Stimulated activated CD4-positive, alpha-beta T cell treated with anti-CD3 and anti-CD28 coated beads, Interleukin-2, amount 100 ng/mL, for 24 hours (primary cell): Measurements from ENCODE around the gene ANKRD33B.

Source experiments
- DNase-seq, 2 donors: peaks; one replicate each; pipeline ENCODE4 v3.0.0-alpha.2; 2020

ANKRD33B gene

DNA sequence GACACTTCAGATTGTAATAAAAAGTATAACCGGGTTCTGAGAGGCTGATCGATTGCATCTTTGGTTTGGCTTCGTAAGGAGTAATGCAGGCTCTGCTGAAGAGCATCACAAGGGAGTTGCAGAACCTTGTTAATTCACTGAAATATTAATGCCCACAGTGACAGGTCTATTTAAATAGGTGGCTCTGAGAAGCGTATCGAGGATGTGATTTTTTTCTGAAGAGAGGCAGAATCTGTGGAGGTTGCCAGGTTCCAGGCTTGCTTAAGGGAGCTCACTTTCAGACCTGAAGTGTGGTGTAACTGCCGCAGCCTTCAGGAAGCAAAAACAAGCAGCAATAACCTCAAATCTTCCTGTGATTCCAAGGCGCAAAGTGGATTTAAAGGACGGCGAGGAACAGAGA, 80.3 kb downstream of the ANKRD33B start:
- no peak for DNase-seq

DNA sequence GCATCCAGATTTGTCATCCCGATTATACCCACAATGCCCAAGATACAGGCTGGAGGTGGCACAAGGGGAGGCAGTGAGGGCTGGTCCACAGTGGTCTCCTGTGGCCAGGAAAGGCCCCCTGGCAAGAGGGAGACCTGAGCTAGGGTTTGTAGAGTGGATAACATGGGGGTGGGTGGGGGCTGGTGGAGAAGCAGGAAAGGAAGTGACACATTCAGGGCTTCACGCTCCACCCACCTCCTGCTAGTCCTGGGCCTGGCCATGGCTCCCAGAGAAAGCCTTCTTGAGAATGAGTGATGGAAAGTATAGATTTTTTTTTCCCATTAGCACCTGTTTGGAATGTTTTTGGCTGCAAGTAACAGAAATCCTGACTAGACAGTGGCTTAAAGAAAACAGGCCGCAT, 81.3 kb downstream of the ANKRD33B start:
- peak in 1 of 2 donors; percentile 27 for DNase-seq

DNA sequence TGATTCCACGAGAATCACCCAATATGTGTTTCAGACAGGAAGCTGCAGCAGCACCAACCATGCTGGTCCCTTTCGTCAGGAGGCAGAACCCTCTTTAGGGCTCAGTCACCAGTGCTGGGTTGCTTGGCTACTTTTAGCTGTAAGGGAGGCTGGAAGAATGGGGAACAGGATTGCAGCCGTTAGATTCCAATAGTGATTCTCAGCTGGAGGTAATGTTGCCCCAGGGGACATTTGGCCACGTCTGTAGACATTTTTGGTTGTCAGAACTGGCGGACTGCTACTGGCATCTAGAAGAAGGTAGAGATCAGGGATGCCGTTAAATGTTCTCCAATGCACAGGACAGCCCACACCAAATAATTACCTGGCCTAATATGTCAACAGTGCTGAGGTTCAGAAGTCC, 81.8 kb downstream of the ANKRD33B start:
- DNase-seq: no peak

DNA sequence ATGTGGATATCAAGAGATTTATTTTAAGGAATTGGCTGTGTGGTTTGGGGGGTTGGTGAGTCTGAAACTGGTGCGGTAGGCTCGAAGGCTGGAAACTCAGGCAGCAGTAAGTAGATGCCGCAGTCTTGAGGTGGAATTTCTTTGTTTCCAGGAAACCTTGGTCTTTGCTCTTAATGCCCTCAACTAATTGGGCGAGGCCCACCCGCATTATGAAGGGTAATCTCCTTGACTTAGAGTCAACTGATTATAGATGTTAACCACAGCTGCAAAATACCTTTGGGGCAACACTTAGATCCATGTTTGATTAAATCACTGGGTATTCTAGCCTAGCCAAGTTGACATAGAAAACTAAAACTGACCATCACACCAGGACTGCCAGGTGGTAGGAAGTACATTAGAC, 83.8 kb downstream of the ANKRD33B start:
- no peak for DNase-seq

DNA sequence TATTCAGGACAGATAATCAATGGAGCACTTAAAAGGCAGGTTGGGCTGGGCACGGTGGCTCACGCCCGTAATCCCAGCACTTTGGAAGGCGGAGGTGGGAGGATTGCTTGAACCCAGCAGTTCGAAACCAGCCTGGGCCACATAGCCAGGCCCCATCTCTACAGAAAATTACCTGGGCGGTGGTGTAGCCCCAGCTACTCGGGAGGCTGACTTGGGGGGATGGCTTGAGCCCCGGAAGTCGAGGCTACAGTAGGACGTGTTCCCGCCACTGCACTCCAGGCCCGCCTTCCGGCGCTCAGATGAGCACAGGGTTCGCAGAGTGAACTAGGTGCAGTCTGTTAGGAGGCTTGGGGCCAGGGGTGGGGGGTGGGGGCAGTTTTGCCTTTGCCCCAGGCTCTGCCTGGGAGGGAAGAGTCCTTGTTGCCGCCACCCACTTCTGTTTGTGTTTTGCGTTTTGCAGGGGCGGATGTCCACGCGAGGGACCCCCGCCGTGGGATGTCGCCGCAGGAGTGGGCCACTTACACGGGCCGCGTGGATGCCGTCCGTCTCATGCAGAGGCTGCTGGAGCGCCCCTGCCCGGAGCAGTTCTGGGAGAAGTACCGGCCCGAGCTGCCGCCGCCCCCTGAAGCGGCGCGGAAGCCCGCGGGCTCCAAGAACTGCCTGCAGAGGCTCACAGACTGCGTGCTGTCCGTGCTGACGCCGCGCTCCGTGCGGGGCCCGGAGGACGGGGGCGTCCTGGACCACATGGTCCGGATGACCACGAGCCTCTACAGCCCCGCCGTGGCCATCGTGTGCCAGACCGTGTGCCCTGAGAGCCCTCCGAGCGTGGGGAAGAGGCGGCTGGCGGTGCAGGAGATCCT, 85.2 kb downstream of the ANKRD33B start:
- DNase-seq: no peak

DNA sequence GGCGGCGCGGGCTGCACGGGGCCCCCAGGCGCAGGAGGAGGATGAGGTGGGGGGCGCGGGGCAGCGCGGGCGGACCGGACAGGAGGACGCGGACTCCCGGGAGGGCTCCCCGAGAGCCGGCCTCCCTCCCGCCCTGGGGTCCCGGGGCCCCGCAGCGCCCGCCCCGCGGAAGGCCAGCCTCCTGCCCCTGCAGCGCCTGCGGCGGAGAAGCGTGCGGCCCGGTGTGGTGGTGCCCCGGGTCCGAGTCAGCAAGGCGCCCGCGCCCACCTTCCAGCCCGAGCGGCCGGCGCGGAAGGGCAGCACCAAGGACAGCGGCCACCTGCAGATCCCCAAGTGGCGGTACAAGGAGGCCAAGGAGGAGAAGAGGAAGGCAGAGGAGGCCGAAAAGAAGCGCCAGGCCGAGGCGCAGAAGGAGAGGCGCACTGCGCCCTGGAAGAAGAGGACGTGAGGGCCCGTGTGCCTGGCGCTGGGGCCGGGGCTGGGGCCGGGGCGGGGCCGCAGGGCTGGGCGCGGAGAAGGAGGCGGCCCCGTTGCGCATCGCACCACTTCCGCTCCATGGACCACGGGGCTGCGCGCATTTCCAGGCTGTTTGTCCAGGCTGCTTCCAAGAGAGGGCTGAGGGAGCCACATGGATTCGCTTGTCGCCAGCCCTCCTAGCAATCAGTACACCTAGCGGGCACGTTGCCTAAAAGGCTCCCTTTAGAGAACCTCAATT, 86.0 kb downstream of the ANKRD33B start:
- DNase-seq: no peak

DNA sequence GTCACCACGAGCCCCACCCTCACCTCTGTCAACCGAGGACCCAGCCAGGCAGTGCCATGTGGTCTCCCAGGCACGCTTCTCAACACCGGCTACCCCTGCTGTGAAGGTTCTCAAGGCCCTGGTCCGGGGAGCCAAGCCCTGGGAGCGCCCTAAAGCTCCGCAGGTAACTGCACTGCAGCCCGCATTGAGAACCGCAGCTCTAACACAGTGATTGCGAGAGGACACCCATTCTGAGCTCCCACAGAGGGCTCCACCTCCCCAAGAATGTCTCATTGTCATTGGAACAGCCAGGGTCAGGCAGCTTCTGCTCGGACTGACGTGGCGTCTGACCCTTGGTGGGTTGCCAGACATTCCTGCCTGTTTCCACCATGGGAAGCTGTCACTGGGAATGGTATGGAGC, 88.3 kb downstream of the ANKRD33B start:
- no peak for DNase-seq

DNA sequence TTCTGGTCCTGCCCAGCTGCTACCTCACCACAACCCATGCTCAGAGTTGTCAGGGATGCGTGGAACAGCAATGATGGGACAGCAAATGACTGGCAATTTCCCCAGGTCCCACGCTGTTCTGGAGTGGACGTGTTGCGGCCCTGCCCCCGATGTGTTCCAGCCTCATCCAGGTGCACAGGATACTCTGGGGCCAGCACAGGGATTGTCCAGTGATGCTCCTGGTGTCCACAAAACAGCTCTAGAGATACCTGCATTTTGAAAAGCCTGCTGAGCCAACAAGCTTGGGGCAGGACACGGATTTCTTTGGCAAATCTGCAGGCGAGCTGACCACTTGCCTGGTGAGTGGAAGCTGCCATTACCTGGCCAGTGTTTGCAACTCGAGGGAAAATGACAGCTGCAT, 88.7 kb downstream of the ANKRD33B start:
- no peak for DNase-seq

DNA sequence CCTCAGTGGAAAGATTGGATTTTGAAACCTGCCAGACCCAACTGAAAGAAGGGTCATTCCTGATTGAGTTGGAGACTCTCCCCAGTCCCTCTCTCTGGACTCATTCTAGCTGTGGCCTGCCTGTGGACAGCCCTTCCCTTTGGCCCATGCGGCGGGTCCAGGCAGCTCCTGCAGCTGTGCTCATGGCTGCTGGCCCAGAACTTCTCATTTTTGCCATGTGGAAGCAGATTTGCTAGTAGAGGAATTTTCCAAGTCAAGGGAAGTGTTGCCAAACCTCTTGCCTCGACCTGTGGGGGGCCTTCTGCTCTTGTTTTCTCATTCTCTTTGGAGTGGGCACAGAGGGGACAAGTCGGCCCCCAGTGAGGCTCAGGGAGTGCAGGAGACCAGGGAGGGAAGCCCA, 89.2 kb downstream of the ANKRD33B start:
- DNase-seq: no peak

DNA sequence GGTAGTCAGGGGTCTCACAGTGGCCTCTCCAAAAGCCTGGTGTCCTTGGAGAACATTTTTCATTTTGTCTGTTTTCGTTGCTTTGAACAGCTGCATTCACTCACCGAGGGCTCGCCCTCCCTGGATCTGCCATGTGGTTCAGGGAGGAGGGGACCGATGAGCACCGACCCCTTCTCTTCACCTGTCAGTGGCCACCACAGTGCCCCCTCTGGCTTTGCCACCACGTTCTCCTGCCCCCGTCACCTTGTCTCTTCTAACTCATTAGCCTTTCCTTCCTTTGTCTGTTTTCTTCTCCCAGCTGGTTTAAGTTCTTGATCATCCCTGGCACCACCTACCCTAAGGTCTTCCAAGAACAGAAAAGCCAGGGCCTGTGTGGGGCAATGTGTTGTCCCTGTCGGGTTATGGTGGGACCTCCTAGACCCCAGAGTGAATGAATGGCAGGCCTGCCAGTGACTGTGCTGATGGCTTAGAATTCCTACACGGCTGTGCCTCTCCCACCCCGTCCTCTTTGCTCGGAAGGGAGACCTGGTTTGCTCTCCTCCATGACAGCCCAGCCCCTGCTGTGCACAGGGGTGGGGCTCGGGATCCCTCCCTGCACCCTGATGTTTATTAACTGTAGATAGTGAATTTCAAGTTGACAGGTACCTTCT, 90.0 kb downstream of the ANKRD33B start:
- no peak for DNase-seq

DNA sequence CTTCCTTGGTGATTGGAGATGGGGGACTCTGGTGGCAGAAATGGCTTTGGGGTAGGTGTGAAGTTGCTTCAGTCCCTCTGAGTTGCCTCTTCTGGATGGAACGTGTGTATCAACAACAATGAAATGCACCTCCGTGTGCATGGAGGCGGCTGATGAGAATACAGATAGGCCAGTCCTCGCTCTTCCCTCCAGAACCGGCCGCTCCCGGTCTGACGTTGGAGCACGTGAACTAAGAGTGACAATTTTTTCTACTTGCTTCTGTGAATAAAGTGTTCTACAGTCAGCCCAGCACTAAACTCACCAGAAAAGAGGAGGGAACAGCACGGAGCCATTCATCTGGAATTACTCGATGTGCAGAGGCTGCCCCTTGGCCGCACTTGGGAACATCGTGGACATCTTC, 90.7 kb downstream of the ANKRD33B start:
- DNase-seq: no peak

DNA sequence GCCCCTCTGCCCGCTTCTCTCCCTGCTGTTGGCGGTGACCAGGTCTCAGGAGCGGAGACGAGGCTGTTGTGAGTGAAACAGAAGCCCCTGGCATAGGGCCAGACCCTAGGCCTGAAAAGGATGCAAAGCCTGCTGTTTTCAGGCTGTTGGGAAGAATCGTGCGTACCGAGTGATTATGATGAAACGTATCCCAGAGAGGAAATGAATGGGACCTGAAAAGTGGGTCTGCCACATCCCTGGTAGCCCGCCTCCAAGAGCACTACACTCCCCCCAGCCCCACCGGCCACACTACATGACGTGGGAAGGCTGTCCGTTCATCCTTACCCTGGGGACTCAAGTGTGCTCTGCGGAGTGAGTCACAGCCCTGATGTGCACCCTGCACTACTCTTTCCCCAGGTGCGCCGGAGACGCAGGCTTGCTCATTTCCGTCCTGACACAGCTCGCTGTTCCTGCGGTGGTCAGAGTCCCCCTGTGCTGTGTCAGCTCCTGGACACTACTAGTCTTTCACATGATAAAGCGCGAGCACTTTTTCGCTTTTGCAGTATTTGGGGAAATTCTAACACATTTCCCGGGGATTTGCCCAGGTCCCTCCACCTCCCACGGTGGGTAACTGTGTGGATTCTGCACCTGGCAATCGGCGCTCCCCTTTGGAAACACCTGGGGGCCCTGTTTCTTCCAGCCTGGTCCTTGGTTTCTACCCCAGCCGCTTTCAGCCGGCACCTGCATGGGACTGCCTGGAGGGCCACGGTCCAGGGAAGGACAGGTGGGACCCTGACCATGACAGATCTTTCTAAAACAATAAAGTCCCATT, 91.5 kb downstream of the ANKRD33B start:
- no peak for DNase-seq

DNA sequence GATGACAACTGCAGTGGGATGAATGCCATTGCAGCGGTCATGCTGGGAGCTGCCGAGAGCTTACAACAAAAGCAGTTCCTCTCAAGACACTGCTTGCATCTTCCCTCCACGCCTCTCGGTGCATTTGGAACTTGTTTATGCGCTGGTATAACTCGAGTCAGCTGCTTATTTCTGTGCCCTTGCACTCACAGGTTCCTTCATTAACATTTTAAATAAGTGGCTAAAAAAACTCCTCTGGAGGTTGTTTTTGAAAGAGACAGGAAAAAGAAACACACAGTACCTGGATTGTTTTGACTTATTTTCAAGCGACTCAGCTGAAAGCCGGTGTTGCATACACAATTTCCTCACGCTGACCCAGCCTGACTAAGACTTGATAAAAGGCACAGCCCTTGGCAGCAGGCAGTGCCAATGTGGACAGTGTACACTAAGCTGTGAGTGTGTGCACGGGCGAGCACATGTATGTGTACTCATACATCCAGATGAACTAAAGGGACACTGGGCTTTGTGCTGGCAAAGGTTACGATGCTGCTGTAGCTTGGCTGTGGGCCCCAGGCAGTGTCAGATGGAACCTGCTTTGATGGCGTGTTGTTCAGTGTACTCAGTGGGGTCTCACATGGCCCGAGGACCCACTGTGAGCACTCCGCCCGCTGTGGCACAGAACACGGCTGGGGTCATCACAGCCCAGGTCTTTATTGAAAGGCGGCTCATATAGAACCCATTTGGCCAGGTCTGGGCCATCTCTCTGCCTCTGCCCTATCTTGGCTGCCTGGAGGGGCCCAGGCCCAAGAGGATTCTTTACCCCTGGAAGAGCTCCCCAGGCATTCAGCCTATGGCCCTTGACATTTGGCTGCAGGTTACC, 92.3 kb downstream of the ANKRD33B start:
- DNase-seq: no peak

DNA sequence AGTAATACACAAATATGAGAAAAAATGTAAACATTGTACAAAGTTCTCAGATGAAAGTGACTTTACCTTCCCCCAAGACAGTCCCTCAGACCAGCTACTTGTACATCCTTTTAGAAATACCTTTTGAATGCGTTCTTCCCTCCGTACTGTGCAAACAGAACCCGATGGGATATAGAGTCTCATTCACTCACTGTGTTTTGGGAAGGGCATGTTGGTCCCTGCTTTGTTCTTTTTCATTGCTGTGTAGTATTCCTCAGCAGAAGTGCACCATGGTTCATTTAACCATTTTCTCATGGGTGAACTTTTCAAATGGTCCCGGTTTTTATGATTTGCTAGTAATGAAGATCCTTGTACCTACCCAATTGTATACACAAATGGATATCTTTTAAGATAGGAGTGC, 94.4 kb downstream of the ANKRD33B start:
- DNase-seq: no peak

DNA sequence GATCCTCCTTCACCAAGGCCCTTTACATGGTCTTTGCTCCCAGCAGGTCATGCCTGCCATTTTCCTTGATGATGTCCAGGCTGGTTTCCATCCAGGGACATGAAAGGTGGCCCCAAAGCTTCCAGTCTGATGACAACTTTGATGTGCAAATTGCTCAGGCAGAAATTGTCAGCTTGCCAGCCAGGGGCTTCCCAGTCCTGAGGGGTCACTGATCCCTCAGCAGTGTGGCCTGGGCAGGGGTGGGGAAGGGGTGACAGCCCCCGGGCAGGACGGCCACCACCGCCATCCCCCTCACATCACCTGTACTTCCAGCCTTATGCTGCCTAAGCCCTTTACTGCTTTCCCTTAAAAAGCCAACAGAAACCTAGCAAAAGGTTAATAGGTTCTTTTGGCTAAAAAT, 96.3 kb downstream of the ANKRD33B start:
- no peak for DNase-seq

DNA sequence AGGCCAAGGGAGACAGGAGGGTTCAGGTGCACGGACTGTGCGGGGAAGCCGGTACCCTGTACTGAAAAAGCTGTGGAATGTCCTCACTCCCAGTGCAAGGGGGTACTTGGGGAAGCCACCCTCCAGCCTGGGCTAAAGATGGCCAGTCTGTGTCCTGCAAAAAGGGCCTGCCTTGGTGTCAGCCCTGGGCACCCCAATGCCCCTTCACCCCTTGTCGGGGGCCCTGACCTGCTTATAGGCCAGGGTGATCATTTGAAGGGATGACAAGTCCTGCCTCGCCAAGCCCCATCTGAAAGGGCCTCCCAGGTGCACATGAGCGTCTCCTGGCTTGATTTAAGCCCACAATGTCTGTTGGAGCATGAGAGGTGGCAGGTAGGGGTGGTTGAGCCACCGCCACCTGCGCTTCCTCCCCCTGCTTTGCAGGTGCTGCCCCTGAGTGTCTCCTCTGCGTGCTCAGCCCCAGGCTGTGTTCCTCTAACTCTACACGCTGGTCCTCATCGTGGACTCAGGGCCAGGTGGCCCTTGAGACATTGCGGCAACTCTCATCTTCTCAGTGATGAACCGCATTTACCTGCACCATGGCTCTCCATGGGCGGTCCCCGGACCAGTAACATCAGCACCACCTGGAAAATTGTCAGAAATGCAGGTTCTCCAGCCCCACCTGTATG, 97.0 kb downstream of the ANKRD33B start:
- no peak for DNase-seq

DNA sequence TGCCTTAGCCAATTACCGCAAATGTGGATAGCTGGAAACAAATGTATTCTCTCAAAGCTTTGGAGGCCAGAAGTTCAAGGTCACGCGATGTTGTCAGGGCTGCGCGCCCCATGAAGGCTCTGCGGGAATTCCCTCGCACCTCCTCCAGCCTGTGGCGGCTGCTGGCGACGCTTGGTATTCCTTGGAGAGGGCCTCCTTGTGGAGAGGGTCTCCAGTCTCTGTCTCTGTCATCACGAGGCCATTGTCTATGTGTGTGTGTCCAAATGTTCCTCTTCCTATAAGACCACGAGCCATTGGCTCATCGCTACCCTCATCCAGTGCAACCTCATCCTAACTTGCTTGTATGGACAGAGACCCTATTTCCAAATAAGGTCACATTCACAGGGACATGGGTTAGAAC, 97.5 kb downstream of the ANKRD33B start:
- no peak for DNase-seq

DNA sequence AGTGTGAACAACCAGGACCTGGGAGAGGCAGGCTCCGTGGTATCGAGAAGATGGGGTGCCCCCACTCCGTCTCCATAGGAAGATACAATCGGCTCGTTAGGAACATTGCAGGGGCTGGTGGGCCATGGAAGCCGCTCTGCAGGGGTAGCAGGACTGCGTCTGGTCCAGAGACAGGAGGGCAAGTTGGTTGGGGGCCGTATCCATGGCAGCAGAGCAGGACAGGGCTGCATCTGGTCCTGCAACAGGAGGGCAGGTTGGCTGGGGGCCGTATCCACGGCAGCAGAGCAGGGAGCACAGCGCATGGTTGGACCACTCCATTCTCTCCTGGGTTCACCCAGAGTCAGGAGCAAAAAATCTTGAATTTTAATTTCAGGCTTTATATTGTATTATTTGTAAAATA, 98.2 kb downstream of the ANKRD33B start:
- no peak for DNase-seq

DNA sequence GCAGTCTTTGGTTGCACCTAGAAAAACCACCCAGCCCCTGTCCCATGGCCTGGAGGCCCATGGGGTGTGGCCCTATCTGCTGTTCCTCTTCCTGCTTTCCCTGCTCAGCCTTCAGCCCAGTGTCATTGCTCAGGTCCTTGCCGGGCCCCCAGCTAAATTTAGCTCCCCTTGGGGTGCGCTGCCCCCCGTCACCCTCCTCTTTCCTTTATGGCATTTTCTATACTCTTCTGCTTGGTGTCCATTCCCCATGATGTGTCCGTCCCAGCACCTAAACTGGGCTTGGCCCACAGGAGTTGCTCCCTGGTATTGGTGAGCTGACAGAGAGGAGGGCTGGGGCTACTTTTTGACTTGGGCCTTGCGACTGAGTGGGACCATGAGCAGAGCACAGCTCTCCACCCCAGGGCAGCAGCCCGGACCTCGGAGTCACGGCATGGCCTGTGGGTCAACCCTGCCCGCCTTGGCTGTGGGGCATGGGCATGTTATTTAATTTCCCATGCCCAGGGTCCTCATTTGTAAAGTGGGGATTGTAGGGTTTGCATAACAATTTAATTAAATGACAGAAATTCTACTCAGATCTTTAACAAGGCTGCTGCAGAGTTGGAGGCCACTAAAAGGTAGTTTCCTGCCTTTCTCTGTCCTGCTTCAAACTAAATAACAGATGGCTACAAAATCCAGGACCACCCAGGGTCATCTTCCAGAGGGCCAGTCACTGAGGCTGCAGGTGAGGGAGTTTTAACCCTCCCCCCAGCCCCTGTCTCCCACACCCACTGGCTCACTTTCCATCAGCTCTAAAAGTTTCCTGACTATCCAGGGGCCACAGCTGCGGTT, 99.0 kb downstream of the ANKRD33B start:
- DNase-seq: no peak

DNA sequence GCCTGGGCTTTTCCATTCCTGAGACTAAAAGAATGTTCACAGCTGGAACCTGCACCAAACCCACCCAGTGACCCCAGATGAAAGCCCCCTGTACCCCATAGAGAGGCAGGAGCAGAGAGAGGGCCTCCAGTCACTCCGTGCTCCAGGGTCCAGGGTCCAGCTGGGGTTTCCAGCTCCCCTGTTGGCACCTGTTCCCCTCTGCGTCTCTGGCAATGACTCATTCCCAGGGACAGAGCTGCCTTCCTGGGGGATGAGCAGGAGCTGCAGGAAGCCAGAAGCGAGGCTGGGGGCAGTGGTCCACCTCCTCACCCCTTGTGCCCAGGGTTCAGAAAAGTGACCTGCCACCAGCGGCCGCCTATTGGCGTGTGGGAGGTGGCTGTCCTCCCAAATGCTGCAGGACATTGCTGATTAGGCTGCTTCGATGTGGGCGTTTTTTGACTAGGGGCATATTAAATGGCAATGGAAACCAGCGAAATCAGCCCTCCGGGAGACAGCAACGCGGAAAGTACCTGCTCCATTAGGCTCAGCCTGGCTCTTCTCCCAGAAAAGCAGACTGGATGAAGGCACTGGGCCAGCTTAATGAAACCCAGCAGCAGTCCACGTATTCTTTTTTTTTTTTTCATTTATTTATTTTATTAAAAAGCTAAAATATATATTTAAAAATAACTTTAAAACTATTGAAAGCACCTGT, 99.8 kb downstream of the ANKRD33B start:
- no peak for DNase-seq
